IPS-15b (cell line): ENCODE measurements around the gene FAT3.

Experiments
- H3K27me3 ChIP-seq: one replicate; pipeline ENCODE4 v1.6.1; 2013; ENCODE audit warnings: low read length; ENCODE audit not compliant: control insufficient read depth, insufficient read depth
- H3K36me3 ChIP-seq: one replicate; pipeline ENCODE4 v1.6.1; 2013; ENCODE audit warnings: low read length; ENCODE audit not compliant: control insufficient read depth, insufficient read depth
- H3K4me1 ChIP-seq: one replicate; pipeline ENCODE4 v1.6.1; 2013; ENCODE audit warnings: mild to moderate bottlenecking, low read length; ENCODE audit not compliant: control insufficient read depth, insufficient read depth
- H3K4me3 ChIP-seq: one replicate; pipeline ENCODE4 v1.5.1; 2013; ENCODE audit warnings: low read depth, low read length
- H3K9ac ChIP-seq: one replicate; pipeline ENCODE4 v1.6.1; 2013; ENCODE audit warnings: low read depth, mild to moderate bottlenecking, low read length
- H3K9me3 ChIP-seq: one replicate; pipeline ENCODE4 v1.6.1; 2013; ENCODE audit warnings: mild to moderate bottlenecking, low read length; ENCODE audit not compliant: control insufficient read depth, insufficient read depth

FAT3 gene

DNA sequence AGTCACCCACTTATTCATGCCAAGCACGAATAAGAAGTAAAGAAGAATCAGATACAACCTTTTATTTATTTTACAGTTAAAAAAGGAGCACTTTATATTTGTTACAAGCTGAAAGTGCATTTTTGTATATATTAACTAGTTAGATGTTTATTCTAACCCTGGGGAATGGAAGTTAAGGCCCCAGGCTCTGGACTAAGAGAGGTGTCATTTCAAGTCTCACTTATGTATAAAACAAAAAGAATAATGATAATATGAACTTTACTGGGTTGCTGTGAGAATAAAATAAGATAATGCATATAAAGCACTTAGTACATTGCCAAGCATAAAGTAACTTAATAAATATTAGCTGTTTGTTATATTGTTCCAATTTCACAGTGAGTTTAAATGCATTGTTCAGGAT, 12.1 kb upstream of the FAT3 start:
- no peak overlapping the region for H3K9ac ChIP-seq
- H3K36me3 ChIP-seq = no peaks in the 10 kb centered on the region
- H3K27me3 ChIP-seq = no peaks in the 10 kb centered on the region
- H3K9me3 ChIP-seq = no peaks in the 10 kb centered on the region
- no peak overlapping the region for H3K4me3 ChIP-seq
- peaks cover 35% of the 10 kb centered on the region for H3K4me1 ChIP-seq

DNA sequence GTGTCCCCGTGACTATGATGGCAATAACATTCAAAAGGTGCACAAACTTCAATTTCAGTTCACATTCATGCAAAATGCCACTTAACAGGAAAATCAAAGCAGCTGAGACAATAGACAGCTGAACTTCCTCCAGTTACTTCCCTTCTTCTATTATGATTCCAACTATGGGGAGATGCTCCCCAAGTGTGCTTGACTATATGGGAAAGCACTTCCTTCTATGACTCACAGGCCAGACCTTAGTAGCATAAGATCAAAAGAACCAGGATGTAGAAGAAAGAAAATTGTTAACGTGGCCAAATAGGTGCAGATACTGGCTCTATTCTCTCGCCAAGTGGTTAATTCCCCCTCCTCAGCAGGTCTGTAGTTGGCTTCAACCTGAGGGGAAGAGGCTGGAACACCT, 7.8 kb upstream of the FAT3 start:
- peaks cover 50% of the 10 kb centered on the region for H3K4me1 ChIP-seq

DNA sequence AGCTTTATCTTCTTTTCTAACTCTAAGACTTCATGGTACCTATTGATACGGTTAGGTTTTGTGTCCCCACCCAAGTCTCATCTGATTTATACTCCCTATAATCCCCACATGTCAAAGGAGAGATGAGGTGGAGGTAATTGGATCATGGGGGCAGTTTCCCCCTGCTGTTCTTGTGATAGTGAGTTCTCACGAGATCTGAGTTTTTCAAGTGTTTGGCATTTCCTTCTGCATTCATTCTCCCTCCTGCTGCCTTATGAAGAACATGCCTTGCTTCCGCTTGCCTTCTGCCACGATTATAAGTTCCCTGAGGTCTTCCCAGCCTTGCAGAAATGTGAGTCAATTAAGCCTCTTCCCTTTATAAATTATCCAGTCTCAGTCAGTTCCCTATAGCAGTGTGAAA, 5.1 kb upstream of the FAT3 start:
- Histone ChIP-seq H3K4me3 (no peak overlapping the region), H3K36me3 (no peaks in the 10 kb centered on the region), H3K4me1 (peaks cover 61% of the 10 kb centered on the region), H3K27me3 (peaks cover 20% of the 10 kb centered on the region), H3K9me3 (no peaks in the 10 kb centered on the region), H3K9ac (no peak overlapping the region)

More for the DNA sequence above, 7.8 kb upstream of the FAT3 start:
- no peak overlapping the region for H3K4me3 ChIP-seq
- H3K27me3 ChIP-seq = no peaks in the 10 kb centered on the region
- H3K36me3 ChIP-seq = no peaks in the 10 kb centered on the region
- no peak overlapping the region for H3K9ac ChIP-seq
- no peaks in the 10 kb centered on the region for H3K9me3 ChIP-seq

DNA sequence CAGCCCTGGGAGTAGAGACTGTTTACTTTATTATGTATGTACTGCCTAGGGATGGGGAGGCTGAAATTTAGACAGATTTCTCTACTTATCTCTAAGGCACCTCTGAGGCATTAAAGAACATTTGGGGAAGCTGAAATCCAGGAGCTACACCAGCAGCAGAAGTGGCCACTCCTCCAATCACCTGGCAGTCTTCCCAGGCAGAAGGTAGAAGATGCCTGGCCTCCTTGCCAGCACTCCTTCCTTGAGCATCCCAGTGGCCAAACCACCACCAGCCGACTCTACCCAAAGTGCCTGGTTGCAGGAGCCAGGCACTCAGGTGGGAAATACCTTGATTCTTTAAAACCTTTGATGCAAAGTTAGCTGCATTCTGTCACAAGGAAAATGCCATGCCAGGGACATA, 1.9 kb upstream of the FAT3 start:
- peaks cover 39% of the 10 kb centered on the region for H3K4me1 ChIP-seq
- no peak overlapping the region for H3K9ac ChIP-seq
- H3K9me3 ChIP-seq = no peaks in the 10 kb centered on the region
- H3K4me3 ChIP-seq = peak overlapping the region; percentile 81
- H3K36me3 ChIP-seq = no peaks in the 10 kb centered on the region
- H3K27me3 ChIP-seq = peaks cover 25% of the 10 kb centered on the region

DNA sequence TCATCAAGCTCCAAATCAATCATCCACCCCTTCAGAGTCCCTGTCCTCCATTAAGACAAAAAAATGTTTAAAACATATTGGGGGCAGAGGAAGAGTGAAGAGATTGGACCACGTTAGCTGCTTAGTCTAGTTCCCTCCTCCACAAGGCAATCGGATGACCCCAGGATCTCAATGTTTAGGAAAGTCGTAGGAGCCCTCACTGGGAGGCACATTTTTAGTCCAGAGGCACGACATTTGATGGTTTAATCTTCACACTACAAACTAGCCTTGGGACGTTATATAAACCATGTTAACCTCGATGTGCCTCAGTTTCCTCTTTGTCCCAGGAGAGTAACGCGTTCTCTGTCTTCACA, 588 bp upstream of the FAT3 start:
- H3K4me1 ChIP-seq = peaks cover 37% of the 10 kb centered on the region
- no peak overlapping the region for H3K9ac ChIP-seq
- no peaks in the 10 kb centered on the region for H3K36me3 ChIP-seq
- H3K27me3 ChIP-seq = peaks cover 32% of the 10 kb centered on the region
- H3K4me3 ChIP-seq = peak overlapping the region; percentile 81
- H3K9me3 ChIP-seq = no peaks in the 10 kb centered on the region

DNA sequence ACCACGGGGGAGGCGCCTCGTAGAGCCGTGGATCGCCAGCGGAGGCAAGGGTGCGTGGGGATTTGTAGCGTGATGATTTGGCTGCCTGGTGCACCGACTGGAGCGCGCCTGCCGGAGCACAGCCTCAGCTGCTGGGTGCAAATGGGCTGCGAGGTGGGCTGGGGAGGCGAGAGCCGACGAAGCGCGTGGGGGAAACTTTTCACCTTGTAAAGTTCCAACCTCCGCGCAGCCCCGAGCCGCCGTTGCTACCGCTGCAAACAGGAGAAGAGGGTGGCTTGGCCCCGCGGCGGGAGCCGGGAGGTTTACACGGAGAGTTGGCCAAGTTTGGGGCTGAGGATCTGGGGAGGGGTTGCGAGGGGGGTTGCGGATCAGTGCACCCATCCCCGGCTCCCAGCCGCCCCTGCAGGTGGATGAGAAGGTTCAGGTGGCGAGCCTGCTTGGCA, 528 bp downstream of the FAT3 start:
- H3K4me3 ChIP-seq = peak overlapping the region; percentile 81
- H3K27me3 ChIP-seq = peaks cover 32% of the 10 kb centered on the region
- peaks cover 35% of the 10 kb centered on the region for H3K4me1 ChIP-seq
- H3K9me3 ChIP-seq = no peaks in the 10 kb centered on the region
- peak overlapping the region; percentile 73 for H3K9ac ChIP-seq
- no peaks in the 10 kb centered on the region for H3K36me3 ChIP-seq

DNA sequence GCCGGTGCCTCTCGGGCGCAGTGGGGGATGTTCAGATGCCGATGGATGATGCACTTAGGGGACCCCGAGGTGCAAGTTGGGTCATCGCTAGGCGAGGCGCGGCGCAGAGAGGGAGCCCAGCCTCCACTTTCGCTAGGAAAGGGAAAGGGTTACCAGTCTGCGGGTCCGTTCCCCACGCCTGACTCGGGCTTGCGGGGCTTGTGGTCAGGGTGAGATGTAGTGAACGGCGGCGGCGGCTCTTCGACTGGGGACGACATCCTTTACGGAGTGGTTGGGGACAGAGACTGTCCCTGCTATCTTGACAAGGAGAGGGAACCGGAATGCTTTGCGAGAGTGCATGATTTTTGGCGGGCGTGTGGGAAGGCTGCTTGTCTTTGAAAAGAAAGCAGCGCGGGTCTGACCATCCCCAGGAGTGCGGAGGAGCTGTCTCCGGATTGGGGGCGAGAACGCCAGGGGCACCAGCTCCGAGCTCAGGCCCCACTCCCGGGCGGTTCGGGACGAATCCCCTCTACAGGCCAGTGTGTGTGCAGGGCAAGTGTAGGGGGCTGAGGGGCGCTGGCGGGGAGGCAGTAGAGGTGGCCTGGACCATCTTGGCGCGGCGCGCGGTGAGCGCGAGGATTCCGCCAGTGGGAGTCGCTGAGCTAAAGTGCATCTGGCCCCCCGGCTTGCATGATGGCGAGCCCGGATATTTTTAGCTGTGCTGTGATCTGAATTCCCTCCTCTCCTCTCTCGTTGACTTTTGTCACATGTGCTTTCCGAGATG, 1.1 kb downstream of the FAT3 start:
- Histone ChIP-seq H3K27me3 (peaks cover 32% of the 10 kb centered on the region), H3K9me3 (no peaks in the 10 kb centered on the region), H3K4me3 (peak overlapping the region; percentile 81), H3K4me1 (peaks cover 35% of the 10 kb centered on the region), H3K9ac (peak overlapping the region; percentile 73), H3K36me3 (no peaks in the 10 kb centered on the region)

DNA sequence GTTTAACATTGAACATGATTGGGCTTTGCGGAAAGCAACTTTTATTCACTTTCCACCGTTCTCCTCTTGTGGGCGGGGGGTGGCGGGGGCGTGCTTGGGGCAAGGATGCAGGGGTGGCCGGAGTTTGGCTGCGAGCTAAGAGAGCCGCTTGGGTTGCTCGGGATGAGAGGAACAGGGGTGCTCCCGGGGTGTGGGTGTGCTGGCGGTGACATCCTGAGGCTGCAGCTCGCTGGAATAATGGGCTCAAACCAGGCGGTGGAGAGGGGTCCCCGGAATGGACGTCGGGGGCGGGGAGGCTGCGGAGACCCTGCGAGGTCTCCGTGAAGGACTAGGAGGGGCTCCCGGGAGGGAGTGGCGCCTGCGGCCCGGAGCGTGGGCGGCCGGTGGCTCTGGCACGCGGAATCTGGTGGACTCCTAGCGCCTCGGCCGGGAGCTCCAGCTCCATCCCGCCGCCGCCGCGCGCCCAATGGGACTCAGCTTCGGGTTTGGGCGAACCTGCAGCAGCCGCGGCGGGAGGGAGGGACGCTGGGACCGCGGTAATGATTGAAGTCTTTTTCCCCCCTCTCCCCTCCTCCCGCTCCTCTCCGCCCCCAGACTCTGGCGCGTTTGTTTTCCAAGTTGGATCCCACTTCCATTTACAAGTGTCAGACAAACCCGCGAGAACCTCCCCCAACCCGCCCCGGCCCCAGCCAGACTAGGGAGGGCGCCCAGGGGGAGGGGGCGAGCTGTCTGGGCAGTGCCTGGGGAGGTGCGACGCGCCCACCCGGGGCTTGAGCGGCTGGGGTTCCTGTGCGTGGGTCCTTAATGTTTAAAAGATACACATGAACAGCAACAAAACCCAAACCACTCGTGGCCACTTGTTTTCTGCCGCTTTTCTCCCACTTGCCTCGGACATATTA, 2.0 kb downstream of the FAT3 start:
- H3K4me3 ChIP-seq = peak overlapping the region; percentile 81
- H3K4me1 ChIP-seq = peaks cover 35% of the 10 kb centered on the region
- H3K36me3 ChIP-seq = no peaks in the 10 kb centered on the region
- peaks cover 32% of the 10 kb centered on the region for H3K27me3 ChIP-seq
- no peaks in the 10 kb centered on the region for H3K9me3 ChIP-seq
- H3K9ac ChIP-seq = no peak overlapping the region

DNA sequence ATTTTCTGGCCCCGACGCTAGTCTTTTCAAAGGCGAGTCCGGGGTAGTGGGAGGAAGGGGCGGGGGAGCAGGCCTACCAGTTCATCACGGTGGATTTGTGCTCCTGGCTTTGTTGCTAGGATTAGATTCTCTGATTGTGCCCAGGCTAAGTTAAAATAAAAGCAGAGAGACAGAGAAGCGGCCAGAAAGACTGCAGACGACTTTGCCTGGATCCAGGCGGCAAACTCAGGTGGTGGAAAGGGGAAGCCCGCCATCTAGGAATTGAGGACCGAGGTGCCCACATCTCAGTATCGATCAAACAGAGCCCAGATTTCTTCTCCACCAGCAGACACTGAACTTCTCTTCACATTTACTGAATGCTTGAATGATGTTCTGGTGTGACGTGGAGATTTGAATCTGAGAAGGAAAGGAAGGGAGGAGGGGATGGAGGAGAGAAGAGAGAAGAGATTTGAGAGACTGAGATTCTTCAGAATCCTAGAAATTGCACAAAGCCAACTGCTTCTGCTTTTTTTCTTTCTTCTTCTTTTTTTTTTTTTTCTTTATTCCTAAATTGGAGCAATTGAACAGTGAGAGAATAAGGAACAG, 2.7 kb downstream of the FAT3 start:
- Histone ChIP-seq H3K4me3 (peak overlapping the region; percentile 81), H3K36me3 (no peaks in the 10 kb centered on the region), H3K27me3 (peaks cover 32% of the 10 kb centered on the region), H3K9me3 (no peaks in the 10 kb centered on the region), H3K9ac (peak overlapping the region; percentile 37), H3K4me1 (peaks cover 35% of the 10 kb centered on the region)

DNA sequence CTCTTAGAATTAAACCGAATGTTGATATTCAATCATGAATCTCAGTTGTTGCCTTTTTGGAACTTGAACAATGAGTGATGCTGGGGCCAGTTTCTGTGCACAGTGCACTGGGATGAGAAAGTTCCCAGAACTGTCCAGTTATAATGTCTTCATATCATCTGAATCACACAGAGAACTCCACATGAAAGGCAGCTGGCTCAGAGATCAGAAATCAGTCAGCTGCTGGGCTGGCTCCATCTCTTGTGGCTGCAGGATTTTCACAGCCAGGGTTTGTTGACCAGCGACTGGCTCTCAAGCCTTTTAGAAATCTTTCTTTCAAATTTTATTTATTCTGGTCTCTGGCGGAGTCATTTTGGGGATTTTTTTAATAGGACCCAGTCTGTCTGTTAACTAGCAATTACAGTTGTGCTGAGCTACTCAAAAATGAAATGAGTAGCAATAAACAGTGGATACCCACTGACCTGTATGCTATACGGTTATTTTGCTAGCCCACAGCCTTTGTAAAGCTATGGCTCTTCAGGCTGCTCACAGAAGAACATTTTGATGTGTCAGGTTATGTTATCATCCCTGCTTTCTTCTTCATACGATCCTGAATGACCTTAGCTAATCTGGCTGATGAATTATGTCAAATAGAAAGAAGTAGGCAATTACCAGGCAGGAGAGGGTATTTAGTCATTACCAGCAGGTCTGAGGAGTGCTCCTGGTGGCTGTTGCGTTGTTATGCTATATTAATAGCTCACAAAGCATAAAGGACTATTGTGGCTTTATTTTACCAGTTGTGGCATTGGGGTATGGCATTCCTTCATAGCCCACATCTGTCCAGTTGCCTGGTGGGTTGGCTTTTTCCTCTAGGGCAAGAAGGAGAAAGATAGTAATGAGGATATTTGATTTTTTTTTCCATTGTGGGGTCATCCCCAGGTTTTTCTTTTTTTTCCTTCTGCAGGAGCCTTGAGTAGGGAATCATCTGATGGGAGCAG, 3.6 kb downstream of the FAT3 start:
- Histone ChIP-seq H3K4me3 (no peak overlapping the region), H3K9ac (no peak overlapping the region), H3K9me3 (no peaks in the 10 kb centered on the region), H3K36me3 (no peaks in the 10 kb centered on the region), H3K27me3 (peaks cover 23% of the 10 kb centered on the region), H3K4me1 (peaks cover 26% of the 10 kb centered on the region)

DNA sequence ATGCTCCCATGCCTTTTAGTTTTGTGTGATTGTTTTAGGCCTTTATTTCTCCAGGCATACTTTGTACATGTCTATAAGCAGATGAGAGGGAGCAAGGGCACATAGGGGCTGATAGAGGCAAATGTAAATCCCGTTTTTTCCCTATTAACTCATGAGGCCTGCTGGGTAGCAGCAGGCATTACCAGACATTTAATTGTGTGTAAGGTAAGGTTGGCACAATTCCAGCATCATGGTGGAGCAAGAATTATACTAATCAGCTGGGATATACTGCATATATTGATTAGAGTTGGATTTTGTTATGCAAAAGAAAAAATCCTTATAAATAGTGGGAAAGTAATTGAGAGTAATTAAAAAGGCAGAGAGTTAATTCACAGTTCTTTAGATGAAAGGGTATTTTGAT, 12.2 kb downstream of the FAT3 start:
- H3K9ac ChIP-seq = no peak overlapping the region

More for the DNA sequence above, 12.2 kb downstream of the FAT3 start:
- H3K4me3 ChIP-seq = no peak overlapping the region
- H3K36me3 ChIP-seq = no peaks in the 10 kb centered on the region
- no peaks in the 10 kb centered on the region for H3K9me3 ChIP-seq
- H3K4me1 ChIP-seq = peaks cover 31% of the 10 kb centered on the region
- H3K27me3 ChIP-seq = no peaks in the 10 kb centered on the region
